Measurements from ENCODE around the gene SIM2.

DNA sequence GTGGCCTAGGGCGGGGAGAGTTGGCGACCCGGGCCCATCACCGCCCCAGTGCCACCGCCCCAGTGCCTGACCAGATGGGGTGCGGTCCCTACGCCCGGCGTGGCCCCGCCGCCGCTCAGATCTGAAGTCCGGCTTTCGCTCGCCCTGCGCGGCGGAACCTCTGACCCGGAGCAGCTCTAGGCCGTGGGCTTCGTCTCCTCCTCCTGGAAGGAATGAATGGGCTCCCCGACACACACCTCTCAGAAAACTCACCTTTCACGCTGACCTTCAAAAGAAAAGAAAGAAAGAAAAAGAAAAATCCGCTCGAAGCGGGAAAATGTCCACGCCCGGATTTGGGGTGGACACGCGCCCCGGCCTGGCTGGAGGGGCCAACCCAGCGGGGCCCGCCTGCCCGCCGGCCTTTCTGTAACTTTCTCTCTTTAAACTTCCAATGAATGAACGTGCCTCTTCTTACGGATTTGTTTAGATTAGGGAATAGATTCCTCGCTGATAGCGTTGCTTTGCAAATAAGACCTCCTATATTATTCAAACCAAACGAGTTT, 5.4 kb upstream of the SIM2 start:
- TF ChIP-seq CTCF (IDR thresholded peaks at IDR 0.05) (no peak), ZFX (IDR thresholded peaks at IDR 0.05; ENCODE audit: borderline replicate concordance) (no peak)
